ENCODE results near the gene ALX4. TPM values are rescaled to one million over a fixed set of nuclear protein-coding genes. Genes with fewer than 3 reads are reported as not detected.
A peak's percentile ranks its signal among the peaks of the same experiment; 100 is the strongest.

The ALX4 gene
- total RNA-seq, 1 experiment from 2014 or later: 1.1 TPM

GRCh38 chr11:44277196-44278090 is 32.5 kb downstream of the ALX4 start:
- no peak for DNase-seq
- Histone ChIP-seq H3K36me3 (no peaks in the 10 kb centered on the region), H3K9me3 (replicated peaks) (no peaks in the 10 kb centered on the region), H3K27me3 (no peaks in the 10 kb centered on the region), H3K4me1 (peaks cover 10% of the 10 kb centered on the region; the same call in 1 of the 2 replicates), H3K4me3 (no peak overlapping the region), H3K27ac (no peak overlapping the region)

GRCh38 chr11:44275961-44276550 is 33.9 kb downstream of the ALX4 start:
- Histone ChIP-seq H3K9me3 (replicated peaks) (no peaks in the 10 kb centered on the region), H3K36me3 (no peaks in the 10 kb centered on the region)
- DNase-seq: no peak

GRCh38 chr11:44275241-44275640 is 34.7 kb downstream of the ALX4 start:
- no peak for DNase-seq
- Histone ChIP-seq H3K36me3 (no peaks in the 10 kb centered on the region), H3K4me3 (no peak overlapping the region), H3K27ac (no peak overlapping the region), H3K4me1 (peaks cover 21% of the 10 kb centered on the region; the same call in 1 of the 2 replicates), H3K9me3 (replicated peaks) (no peaks in the 10 kb centered on the region), H3K27me3 (no peaks in the 10 kb centered on the region)

More at GRCh38 chr11:44275961-44276550, 33.9 kb downstream of the ALX4 start:
- Histone ChIP-seq H3K27me3 (no peaks in the 10 kb centered on the region), H3K27ac (no peak overlapping the region), H3K4me3 (no peak overlapping the region), H3K4me1 (peaks cover 19% of the 10 kb centered on the region; the same call in 1 of the 2 replicates)

- Histone ChIP-seq H3K4me1 (peaks cover 25% of the 10 kb centered on the region), H3K27me3 (no peaks in the 10 kb centered on the region), H3K9me3 (replicated peaks) (no peaks in the 10 kb centered on the region), H3K36me3 (no peaks in the 10 kb centered on the region), H3K27ac (no peak overlapping the region), H3K4me3 (no peak overlapping the region)
- DNase-seq: no peak
These were observed 35.5 kb downstream of the ALX4 start for GRCh38 chr11:44274404-44274803.

- H3K27ac ChIP-seq: peak overlapping the region; percentile 98
These were observed 38.7 kb downstream of the ALX4 start for GRCh38 chr11:44271286-44271685.

GRCh38 chr11:44270403-44271273 is 39.3 kb downstream of the ALX4 start:
- Histone ChIP-seq H3K4me1 (peaks cover 30% of the 10 kb centered on the region), H3K36me3 (no peaks in the 10 kb centered on the region), H3K27me3 (no peaks in the 10 kb centered on the region), H3K27ac (peak overlapping the region; percentile 98), H3K9me3 (replicated peaks) (no peaks in the 10 kb centered on the region), H3K4me3 (peak overlapping the region; percentile 57)
- peak; percentile 99 for DNase-seq

More at GRCh38 chr11:44271286-44271685, 38.7 kb downstream of the ALX4 start:
- no peaks in the 10 kb centered on the region for H3K9me3 ChIP-seq (replicated peaks)
- no peak for DNase-seq
- H3K4me1 ChIP-seq: peaks cover 30% of the 10 kb centered on the region
- H3K36me3 ChIP-seq: no peaks in the 10 kb centered on the region
- H3K4me3 ChIP-seq: peak overlapping the region; percentile 57; the same call in 1 of the 2 replicates
- no peaks in the 10 kb centered on the region for H3K27me3 ChIP-seq

GRCh38 chr11:44269369-44270351 is 40.3 kb downstream of the ALX4 start:
- peak; percentile 96 for DNase-seq
- no peaks in the 10 kb centered on the region for H3K27me3 ChIP-seq
- peaks cover 30% of the 10 kb centered on the region for H3K4me1 ChIP-seq
- H3K36me3 ChIP-seq: no peaks in the 10 kb centered on the region
- H3K4me3 ChIP-seq: peak overlapping the region; percentile 57
- H3K27ac ChIP-seq: peak overlapping the region; percentile 98
- H3K9me3 ChIP-seq (replicated peaks): no peaks in the 10 kb centered on the region

GRCh38 chr11:44268614-44269080 is 41.3 kb downstream of the ALX4 start:
- DNase-seq: no peak
- no peaks in the 10 kb centered on the region for H3K36me3 ChIP-seq
- H3K4me3 ChIP-seq: no peak overlapping the region
- peaks cover 30% of the 10 kb centered on the region for H3K4me1 ChIP-seq
- H3K27me3 ChIP-seq: no peaks in the 10 kb centered on the region
- H3K27ac ChIP-seq: peak overlapping the region; percentile 98; the same call in 1 of the 2 replicates
- H3K9me3 ChIP-seq (replicated peaks): no peaks in the 10 kb centered on the region

GRCh38 chr11:44267750-44268613 is 42.0 kb downstream of the ALX4 start:
- Histone ChIP-seq H3K4me1 (peaks cover 30% of the 10 kb centered on the region), H3K36me3 (no peaks in the 10 kb centered on the region), H3K27ac (no peak overlapping the region), H3K9me3 (replicated peaks) (no peaks in the 10 kb centered on the region), H3K4me3 (no peak overlapping the region), H3K27me3 (no peaks in the 10 kb centered on the region)
- no peak for DNase-seq

GRCh38 chr11:44267006-44267749 is 42.8 kb downstream of the ALX4 start:
- DNase-seq: no peak
- H3K4me3 ChIP-seq: no peak overlapping the region
- peaks cover 32% of the 10 kb centered on the region for H3K4me1 ChIP-seq
- no peaks in the 10 kb centered on the region for H3K27me3 ChIP-seq
- H3K36me3 ChIP-seq: no peaks in the 10 kb centered on the region
- H3K9me3 ChIP-seq (replicated peaks): no peaks in the 10 kb centered on the region
- H3K27ac ChIP-seq: no peak overlapping the region

GRCh38 chr11:44266056-44266780 is 43.7 kb downstream of the ALX4 start:
- Histone ChIP-seq H3K27ac (no peak overlapping the region), H3K36me3 (no peaks in the 10 kb centered on the region), H3K4me1 (peaks cover 34% of the 10 kb centered on the region), H3K9me3 (replicated peaks) (no peaks in the 10 kb centered on the region), H3K4me3 (no peak overlapping the region), H3K27me3 (no peaks in the 10 kb centered on the region)
- no peak for DNase-seq

GRCh38 chr11:44264761-44265160 is 45.2 kb downstream of the ALX4 start:
- Histone ChIP-seq H3K36me3 (no peaks in the 10 kb centered on the region), H3K9me3 (replicated peaks) (no peaks in the 10 kb centered on the region), H3K27me3 (no peaks in the 10 kb centered on the region), H3K4me1 (peaks cover 44% of the 10 kb centered on the region), H3K4me3 (no peak overlapping the region), H3K27ac (no peak overlapping the region)
- no peak for DNase-seq
